HCEC 1CT (cell line): ENCODE results near the gene PERCC1.

Source experiments
- DNase-seq: peaks from one replicate; pipeline ENCODE4 v3.0.0-alpha.2; 2017

PERCC1 gene

DNA sequence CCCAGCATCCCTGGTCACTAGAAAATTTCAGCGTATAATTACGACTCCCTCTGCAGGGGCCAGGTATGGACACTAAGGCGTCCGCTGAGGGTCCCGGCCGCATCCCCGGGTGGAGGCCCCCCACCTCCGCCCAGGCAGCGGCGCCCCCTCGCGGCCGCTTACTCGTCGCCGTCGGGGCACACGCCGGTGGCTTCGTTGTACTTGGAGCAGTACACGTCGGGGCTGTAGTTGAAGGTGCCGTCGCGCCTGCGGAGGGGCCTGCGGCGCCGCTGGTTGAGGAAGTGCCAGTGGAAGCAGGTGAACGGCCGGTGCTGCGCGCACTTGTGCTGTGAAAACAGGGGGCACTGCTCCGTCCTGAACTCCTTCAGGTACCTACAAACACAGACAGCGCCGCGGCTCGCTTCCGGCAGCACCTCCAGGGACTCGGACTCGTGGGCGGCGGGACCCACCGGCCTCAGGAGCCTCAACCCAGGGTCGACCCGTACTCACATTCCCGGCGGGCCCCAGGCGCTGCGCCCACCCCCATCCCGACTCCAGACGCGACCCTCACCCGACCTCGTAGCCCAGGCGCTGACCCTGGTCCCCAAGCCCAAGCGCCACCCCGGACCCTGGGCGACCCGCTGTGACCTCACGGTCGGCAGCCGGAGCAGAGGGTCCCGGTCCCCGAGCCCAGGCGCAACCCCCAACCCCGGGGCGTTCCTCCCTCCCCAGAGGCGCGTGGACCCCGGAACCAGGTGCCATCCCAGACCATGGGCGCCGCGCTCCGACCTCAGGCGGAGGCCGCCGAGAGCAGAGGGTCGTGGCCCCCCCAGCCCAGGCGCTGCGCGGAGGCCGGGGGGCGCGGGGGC is 17.0 kb upstream of the PERCC1 start:
- DNase-seq: peak; percentile 23

DNA sequence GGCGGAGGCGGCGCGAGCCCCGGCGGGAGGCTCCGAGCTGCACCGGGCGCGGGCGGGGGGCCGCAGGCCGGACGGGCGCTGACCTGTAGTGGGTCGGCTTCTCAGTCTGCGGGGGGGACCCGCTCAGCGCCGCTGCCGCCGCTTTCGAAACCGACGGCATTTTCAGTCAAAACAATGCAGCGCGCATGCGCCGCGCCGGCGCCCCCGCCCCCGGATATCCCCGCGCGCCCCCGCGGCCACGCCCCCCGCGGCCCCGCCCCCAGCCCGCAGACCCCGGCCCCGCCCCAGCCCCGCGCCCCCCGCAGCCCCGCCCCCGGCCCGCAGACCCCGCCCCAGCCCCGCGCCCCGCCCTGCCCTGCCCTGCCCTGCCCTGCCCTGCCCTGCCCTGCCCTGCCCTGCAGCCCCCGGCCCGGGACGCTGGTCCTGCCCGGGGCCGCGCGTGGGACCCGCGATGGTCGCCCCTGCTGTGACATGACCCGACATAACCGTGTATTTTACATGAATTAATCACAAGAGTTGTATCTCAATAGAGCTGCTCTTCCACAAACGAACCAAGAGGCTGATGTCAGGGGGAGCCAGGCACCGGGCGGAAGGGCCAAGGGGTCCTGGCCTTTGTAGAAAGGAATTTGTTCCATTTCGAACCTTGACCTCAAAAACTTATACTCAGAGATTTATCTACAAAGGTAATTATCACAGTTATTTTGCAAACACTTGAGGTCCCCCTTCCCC is 16.2 kb upstream of the PERCC1 start, which contains the start of gene UNKL:
Gene UNKL (minus strand): TSS at position 173 of the 729 bp plus-strand sequence. CDS start 13 bp downstream, at position 160.
- DNase-seq: peak; percentile 36

GRCh38 chr16:1416521-1416941 is 14.3 kb upstream of the PERCC1 start:
- no peak for DNase-seq

DNA sequence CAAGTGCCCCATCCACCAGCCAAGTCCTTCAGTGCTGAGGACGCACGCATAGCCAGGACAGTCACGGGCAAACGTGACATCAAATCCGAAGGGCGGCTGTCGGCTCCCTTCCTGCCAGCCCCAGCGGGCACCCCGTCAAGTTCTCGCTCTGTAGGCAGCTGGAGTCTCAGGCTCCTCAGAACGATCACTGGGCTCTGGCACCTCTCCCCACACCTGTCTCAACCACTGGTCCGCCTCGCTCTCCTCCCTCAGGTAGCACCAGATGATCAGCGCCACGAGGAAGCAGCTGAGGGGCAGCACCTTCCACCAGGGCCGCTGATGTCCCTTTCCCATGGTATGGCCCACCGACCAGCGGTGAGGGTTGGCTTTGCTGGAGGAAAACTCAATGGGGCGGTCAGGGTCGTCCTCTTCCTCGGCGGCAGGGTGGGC is 10.8 kb upstream of the PERCC1 start:
- DNase-seq: no peak

GRCh38 chr16:1422076-1422475 is 8.8 kb upstream of the PERCC1 start:
- no peak for DNase-seq

- no peak for DNase-seq
Observed at GRCh38 chr16:1424028-1424427, 6.8 kb upstream of the PERCC1 start.

DNA sequence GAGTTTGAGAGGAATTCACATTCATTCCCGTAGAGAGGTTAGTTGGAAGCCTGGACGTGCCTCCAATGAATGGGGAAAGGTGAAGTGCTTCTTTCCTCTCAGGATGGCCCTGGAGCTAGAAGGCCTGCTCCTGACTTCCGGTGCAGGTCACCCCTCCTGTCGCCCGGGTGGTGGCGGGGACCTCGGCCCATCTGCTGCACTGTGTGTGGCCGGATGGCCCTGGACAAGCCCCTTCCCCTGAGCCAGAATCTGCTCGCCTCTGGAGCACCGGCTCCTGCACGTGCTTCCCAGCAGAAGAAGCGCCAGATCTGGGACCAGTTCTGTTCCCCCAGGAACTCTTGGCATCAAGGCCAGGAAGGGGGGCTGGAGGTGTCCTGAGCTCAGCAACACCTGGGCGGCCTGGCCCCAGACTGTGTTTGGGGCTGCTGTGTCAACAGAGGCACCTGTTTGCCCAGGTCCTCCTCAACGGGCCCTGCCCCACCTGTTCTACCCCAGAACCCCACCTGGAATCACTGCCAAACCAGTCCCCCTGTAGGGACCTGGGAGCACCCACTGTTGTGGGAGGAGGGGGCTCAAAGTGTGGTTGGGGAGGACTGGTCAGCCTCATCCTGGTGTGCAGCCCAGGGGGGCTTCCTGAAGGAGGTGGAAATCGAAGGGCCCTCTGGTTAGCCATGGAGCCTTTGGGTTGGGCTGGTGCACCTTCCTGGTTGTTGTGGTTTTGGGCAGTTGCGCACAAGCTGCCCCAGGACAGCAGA is 5.1 kb upstream of the PERCC1 start:
- no peak for DNase-seq

- no peak for DNase-seq
Observed at GRCh38 chr16:1426734-1427471, 4.0 kb upstream of the PERCC1 start.

DNA sequence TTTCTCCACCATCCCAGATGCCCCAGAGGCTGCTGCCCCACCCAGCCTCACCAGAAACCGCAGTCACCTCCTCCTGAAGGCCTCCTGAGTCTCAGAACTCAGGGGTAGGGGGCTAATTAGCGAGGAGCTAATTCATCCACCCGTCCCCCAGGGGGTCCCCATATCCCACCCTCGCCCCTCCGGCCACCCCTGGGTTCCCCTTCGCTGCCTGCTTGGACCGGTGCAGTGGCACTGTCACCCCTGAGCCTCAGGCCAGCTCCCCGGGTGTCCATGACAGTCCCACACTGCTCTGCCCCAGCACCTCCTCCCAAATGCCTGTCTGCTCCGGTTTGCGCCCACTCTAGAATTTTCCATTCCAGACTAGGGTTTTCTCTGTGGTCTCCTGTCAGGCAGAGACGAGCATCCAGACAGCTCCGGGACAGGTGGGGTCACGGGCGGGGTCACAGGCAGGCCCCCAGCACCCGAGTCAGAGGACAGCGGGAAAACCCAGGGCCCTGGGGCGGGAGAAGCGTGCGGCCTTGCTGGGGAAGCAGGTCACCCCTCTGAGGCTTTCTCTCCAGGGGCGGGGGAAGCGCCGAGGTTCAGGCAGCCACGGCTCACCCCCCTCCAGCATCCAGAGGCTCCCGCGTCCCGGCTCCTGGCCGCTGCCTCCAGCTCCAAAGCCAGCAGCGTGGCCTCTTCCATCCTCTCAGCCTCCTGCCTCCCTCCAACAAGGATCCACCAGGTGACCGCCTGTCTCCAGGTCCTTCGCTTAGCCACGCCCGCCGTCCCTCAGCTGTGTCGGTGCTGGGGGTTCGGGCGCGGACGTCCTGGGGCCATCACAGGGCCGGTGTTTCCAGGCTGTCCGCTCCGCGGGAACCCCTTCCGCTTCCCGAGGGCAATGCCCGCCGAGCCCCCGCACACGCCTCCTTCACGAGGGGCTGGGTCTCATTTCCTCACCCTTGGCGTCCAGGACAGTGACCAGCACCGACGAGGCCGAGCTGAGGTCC is 3.1 kb upstream of the PERCC1 start:
- no peak for DNase-seq

DNA sequence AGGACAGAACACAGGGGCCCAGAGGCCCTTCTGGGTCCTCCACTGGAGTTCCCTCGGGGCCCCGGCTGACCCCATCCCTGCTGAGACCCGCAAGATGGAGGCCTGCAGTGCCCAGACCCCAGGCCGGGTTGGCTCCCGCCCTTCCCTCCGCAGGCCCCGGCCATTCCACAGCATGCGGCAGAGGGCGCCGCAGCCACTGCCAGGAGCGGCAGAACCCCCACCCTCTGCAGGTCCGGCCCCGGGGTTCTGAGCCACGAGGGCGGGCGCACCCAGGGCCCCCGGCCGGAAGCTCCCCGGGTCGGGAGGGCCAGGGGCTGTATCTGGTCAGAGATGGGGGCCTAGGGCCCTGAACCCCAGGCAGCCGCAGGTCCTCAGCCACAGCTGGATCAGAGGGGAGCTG is 2.4 kb upstream of the PERCC1 start:
- no peak for DNase-seq

GRCh38 chr16:1429012-1429411 is 1.9 kb upstream of the PERCC1 start:
- no peak for DNase-seq

DNA sequence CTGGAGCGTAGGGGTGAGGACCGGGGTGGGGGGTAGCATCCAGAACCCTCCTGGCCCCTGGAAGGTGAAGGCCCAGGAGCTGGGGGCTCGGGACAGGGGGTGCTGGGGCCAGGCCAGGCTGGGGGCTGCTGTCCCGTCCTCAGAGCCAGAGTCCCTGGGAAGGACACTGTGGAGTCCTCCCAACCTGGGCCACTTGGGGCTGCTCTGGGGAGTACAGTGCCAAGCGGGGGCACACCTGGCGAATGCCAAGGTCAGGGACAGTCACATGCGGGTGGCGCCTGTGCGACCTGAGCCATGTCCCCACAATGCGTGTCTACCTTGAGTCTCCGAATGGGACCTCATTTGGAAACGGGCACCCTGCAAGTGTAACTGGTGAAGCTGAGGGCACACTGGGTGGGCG is 1.2 kb upstream of the PERCC1 start:
- DNase-seq: no peak

GRCh38 chr16:1430214-1430758 is 592 bp upstream of the PERCC1 start:
- DNase-seq: no peak

GRCh38 chr16:1431497-1432270 is 806 bp downstream of the PERCC1 start:
- no peak for DNase-seq

DNA sequence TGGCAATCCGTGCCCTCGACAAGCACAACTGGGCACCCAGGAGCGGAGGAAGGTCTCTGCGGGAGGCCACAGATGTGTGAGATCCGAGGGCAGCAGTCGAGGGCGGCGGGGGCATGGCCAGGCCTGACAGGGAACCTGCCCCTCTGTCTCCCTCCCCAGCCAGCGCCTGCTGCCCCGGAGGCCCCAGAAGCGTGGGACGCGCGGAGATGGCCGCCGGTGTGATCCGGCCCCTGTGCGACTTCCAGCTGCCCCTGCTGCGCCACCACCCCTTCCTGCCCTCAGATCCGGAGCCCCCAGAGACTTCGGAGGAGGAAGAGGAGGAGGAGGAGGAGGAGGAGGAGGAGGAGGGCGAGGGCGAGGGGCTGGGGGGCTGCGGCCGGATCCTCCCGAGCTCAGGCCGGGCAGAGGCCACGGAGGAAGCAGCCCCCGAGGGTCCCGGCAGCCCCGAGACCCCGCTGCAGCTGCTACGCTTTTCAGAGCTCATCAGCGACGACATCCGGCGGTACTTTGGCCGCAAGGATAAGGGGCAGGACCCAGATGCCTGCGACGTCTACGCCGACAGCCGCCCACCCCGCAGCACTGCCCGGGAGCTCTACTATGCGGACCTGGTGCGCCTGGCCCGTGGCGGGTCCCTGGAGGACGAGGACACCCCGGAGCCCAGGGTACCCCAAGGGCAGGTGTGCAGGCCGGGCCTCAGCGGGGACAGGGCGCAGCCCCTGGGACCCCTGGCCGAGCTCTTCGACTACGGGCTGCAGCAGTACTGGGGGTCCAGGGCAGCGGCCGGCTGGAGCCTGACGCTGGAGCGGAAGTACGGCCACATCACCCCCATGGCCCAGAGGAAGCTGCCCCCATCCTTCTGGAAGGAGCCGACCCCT is 1.7 kb downstream of the PERCC1 start:
- no peak for DNase-seq

- no peak for DNase-seq
Observed at GRCh38 chr16:1433263-1433560, 2.3 kb downstream of the PERCC1 start.

GRCh38 chr16:1433756-1434155 is 2.9 kb downstream of the PERCC1 start:
- no peak for DNase-seq

DNA sequence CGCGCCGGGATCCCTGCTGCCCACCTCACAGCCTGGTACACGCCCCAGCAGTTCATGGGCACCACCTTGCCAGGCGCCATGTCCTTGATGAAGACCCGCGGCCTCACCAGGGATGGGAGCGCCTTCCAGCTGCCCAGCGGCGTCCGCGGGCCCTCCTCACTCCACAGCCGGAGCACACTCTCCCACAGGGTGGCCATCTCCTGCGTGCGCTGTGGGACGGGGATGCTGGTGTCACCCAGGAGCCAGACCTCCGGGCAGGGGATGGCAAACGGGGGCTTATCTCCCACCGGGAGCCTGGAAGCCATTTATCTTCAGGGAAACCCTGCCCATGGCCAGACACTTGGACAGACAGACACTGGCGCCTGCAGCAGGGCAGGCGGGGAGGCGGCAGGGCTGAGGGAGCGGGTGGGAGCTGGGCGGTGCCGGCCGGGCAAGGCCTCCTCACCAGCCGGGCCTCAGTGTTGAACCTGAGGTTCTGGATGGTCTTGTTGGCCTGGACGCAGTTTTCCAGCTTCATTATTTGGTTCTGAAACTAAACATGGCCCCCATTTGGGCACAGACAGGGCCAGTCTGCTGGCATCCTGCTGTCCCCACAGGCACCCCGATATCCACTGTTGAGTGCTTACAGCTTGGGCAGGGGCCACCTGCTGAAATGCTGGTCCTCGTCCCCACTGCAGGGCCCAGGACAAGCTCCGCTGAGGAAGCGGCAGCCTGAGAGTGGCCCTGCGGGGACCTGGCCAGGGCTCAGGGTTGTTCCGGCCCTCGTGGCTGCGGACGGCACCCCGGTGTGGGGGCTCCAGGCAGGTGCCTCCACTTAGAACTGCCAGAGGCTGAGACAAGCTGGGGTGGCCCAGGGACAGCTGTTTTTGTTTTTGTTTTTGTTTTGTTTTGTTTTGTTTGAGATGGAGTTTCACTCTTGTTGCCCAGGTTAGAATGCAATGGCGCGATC is 4.0 kb downstream of the PERCC1 start:
- no peak for DNase-seq
